H1 (cell line): ENCODE results near the gene GRAMD2A. TPM values are rescaled to one million over a fixed set of nuclear protein-coding genes. Genes with fewer than 3 reads are reported as not detected.

Experiments
- JUN ChIP-seq: IDR thresholded peaks from 2 replicates; pipeline ENCODE4 v1.6.1; 2011; ENCODE audit warnings: low read depth, mild to moderate bottlenecking, improper control_type of control experiment, low read length
- SAP30 ChIP-seq: fragments of 300-600 bp; sonication (generic); IDR thresholded peaks from 2 replicates; pipeline ENCODE4 v1.7.1; 2012; ENCODE audit warnings: low read length, moderate library complexity, mild to moderate bottlenecking, inconsistent platforms; ENCODE audit not compliant: insufficient read depth, insufficient replicate concordance
- SRF ChIP-seq: IDR thresholded peaks from 2 replicates; pipeline ENCODE4 v1.6.1; 2011; ENCODE audit warnings: mild to moderate bottlenecking, low read depth, low read length, moderate library complexity
- polyA plus RNA-seq, 7 experiments: library from polyadenylated mRNA; depleted of rRNA in 3 of 7; stranded (reverse) in 5 of 7; unstranded in 2 of 7; fragments of >200 nt in 5 of 7; fragments of 200-250 nt in 2 of 7; gene quantifications; 1 replicate in 5 of 7; 2 replicates in 1 of 7; 4 replicates in 1 of 7; pipeline versions ENCODE4 v1.2.1 to v1.2.3, GENCODE V29; 2011 to 2013; ENCODE audit warnings: missing spikeins in 2 of 7, mixed read lengths in 2 of 7
- total RNA-seq: library from RNA; stranded (reverse); fragmentation: NEBNext Ultra II Directional; extraction: Animal tissue kit (Norgen Biotek cat#: 25700); gene quantifications from 2 replicates; pipeline ENCODE4 v1.2.1, GENCODE V29; 2021
- TF ChIP-seq, protein P1 (sequence below): fragments of 300-600 bp; sonication (generic); IDR thresholded peaks from 2 replicates; pipeline ENCODE4 v1.7.1; 2012; ENCODE audit warnings: low read length, moderate library complexity, mild to moderate bottlenecking, inconsistent platforms; ENCODE audit not compliant: insufficient replicate concordance
- TF ChIP-seq, protein P2 (sequence below): IDR thresholded peaks from 2 replicates; pipeline ENCODE4 v1.6.1; 2011; ENCODE audit warnings: low read length, improper control_type of control experiment

The GRAMD2A gene
- total and polyA plus RNA-seq, 2 of the 8 experiments (the other 6 are each of a cell fraction or from before 2014, with no cell fraction given) = 0.57 to 1.5 TPM

DNA sequence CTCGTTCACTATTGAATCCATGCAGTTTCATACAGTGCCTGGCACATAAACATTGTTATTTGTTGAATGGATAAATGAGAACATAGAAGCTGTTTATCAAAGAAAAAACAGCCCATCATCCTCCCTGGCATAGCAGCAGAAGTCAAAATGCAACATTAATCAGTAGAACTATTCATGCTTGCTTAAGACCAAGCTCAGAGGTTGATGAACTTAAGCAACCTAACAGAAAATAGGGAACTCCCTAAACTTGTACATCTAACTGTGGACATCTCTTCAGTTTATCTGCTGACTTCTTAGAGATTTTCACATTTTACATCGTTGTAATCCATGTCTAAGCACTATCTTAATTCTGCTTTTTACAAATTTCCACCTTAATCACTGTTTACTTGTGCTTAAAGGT is 50.2 kb downstream of the GRAMD2A start (continued):
- TF ChIP-seq, protein P1, sequence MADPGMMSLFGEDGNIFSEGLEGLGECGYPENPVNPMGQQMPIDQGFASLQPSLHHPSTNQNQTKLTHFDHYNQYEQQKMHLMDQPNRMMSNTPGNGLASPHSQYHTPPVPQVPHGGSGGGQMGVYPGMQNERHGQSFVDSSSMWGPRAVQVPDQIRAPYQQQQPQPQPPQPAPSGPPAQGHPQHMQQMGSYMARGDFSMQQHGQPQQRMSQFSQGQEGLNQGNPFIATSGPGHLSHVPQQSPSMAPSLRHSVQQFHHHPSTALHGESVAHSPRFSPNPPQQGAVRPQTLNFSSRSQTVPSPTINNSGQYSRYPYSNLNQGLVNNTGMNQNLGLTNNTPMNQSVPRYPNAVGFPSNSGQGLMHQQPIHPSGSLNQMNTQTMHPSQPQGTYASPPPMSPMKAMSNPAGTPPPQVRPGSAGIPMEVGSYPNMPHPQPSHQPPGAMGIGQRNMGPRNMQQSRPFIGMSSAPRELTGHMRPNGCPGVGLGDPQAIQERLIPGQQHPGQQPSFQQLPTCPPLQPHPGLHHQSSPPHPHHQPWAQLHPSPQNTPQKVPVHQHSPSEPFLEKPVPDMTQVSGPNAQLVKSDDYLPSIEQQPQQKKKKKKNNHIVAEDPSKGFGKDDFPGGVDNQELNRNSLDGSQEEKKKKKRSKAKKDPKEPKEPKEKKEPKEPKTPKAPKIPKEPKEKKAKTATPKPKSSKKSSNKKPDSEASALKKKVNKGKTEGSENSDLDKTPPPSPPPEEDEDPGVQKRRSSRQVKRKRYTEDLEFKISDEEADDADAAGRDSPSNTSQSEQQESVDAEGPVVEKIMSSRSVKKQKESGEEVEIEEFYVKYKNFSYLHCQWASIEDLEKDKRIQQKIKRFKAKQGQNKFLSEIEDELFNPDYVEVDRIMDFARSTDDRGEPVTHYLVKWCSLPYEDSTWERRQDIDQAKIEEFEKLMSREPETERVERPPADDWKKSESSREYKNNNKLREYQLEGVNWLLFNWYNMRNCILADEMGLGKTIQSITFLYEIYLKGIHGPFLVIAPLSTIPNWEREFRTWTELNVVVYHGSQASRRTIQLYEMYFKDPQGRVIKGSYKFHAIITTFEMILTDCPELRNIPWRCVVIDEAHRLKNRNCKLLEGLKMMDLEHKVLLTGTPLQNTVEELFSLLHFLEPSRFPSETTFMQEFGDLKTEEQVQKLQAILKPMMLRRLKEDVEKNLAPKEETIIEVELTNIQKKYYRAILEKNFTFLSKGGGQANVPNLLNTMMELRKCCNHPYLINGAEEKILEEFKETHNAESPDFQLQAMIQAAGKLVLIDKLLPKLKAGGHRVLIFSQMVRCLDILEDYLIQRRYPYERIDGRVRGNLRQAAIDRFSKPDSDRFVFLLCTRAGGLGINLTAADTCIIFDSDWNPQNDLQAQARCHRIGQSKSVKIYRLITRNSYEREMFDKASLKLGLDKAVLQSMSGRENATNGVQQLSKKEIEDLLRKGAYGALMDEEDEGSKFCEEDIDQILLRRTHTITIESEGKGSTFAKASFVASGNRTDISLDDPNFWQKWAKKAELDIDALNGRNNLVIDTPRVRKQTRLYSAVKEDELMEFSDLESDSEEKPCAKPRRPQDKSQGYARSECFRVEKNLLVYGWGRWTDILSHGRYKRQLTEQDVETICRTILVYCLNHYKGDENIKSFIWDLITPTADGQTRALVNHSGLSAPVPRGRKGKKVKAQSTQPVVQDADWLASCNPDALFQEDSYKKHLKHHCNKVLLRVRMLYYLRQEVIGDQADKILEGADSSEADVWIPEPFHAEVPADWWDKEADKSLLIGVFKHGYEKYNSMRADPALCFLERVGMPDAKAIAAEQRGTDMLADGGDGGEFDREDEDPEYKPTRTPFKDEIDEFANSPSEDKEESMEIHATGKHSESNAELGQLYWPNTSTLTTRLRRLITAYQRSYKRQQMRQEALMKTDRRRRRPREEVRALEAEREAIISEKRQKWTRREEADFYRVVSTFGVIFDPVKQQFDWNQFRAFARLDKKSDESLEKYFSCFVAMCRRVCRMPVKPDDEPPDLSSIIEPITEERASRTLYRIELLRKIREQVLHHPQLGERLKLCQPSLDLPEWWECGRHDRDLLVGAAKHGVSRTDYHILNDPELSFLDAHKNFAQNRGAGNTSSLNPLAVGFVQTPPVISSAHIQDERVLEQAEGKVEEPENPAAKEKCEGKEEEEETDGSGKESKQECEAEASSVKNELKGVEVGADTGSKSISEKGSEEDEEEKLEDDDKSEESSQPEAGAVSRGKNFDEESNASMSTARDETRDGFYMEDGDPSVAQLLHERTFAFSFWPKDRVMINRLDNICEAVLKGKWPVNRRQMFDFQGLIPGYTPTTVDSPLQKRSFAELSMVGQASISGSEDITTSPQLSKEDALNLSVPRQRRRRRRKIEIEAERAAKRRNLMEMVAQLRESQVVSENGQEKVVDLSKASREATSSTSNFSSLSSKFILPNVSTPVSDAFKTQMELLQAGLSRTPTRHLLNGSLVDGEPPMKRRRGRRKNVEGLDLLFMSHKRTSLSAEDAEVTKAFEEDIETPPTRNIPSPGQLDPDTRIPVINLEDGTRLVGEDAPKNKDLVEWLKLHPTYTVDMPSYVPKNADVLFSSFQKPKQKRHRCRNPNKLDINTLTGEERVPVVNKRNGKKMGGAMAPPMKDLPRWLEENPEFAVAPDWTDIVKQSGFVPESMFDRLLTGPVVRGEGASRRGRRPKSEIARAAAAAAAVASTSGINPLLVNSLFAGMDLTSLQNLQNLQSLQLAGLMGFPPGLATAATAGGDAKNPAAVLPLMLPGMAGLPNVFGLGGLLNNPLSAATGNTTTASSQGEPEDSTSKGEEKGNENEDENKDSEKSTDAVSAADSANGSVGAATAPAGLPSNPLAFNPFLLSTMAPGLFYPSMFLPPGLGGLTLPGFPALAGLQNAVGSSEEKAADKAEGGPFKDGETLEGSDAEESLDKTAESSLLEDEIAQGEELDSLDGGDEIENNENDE = no peak
- TF ChIP-seq SAP30 (no peak), SRF (no peak), JUN (no peak)
- TF ChIP-seq, protein P2, sequence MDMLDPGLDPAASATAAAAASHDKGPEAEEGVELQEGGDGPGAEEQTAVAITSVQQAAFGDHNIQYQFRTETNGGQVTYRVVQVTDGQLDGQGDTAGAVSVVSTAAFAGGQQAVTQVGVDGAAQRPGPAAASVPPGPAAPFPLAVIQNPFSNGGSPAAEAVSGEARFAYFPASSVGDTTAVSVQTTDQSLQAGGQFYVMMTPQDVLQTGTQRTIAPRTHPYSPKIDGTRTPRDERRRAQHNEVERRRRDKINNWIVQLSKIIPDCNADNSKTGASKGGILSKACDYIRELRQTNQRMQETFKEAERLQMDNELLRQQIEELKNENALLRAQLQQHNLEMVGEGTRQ = no peak
